ENCODE results near the gene SMIM1.

DNA sequence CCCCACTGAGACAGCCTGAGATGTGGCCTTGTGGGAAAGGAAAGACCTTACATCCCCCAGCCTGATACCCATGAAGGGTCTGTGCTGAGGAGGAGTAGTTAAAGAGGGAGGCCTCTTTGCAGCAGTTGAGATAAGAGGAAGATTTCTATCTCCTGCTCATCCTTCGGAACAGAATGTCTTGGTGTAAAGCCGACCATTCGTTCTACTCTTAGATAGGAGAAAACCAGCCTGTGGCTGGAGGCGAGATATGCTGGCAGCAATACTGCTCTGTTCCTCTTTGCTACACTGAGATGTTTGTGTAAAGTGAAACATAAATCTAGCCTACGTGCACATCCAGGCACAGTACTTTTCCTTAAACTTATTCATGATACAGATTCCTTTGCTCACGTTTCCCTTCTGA, 21.8 kb upstream of the SMIM1 start:
- TF ChIP-seq CTCF (IDR thresholded peaks at IDR 0.05) = no peak
- no peak for TF ChIP-seq POLR2A (IDR thresholded peaks at IDR 0.05)
- TF ChIP-seq POLR2AphosphoS5 (IDR thresholded peaks at IDR 0.05) = no peak
- no peak for TF ChIP-seq EP300 (IDR thresholded peaks at IDR 0.05)

All from gastroesophageal sphincter (tissue), 3 donors.